ENCODE measurements around the gene SNRNP27.
"Not testable (repeated sequence)": the region's sequence is repeated elsewhere in the genome, so short reads cannot be mapped to it uniquely, and the experiment has no call there.

The SNRNP27 gene

GRCh38 chr2:69947325-69947931, 53.7 kb downstream of the SNRNP27 start:
- Mint-ChIP-seq H3K36me3 (ENCODE audit: low read depth) (peaks cover 4% of the 10 kb centered on the region), H3K27ac (no peak overlapping the region), H3K27me3 (ENCODE audit: low read depth) (no peaks in the 10 kb centered on the region), H3K4me1 (no peaks in the 10 kb centered on the region), H3K9me3 (no peaks in the 10 kb centered on the region), H3K4me3 (no peak overlapping the region)
- no peak for TF ChIP-seq CTCF (IDR thresholded peaks at IDR 0.05; ENCODE audit: unreplicated experiment in 3 of 3)

- Mint-ChIP-seq H3K27me3 (ENCODE audit: low read depth) (no peaks in the 10 kb centered on the region), H3K27ac (no peak overlapping the region), H3K9me3 (no peaks in the 10 kb centered on the region), H3K4me3 (no peak overlapping the region), H3K4me1 (no peaks in the 10 kb centered on the region), H3K36me3 (ENCODE audit: low read depth) (peaks cover under 1% of the 10 kb centered on the region)
- TF ChIP-seq CTCF (IDR thresholded peaks at IDR 0.05; ENCODE audit: unreplicated experiment in 3 of 3) = no peak
These were observed 54.5 kb downstream of the SNRNP27 start for GRCh38 chr2:69948032-69948962.

DNA sequence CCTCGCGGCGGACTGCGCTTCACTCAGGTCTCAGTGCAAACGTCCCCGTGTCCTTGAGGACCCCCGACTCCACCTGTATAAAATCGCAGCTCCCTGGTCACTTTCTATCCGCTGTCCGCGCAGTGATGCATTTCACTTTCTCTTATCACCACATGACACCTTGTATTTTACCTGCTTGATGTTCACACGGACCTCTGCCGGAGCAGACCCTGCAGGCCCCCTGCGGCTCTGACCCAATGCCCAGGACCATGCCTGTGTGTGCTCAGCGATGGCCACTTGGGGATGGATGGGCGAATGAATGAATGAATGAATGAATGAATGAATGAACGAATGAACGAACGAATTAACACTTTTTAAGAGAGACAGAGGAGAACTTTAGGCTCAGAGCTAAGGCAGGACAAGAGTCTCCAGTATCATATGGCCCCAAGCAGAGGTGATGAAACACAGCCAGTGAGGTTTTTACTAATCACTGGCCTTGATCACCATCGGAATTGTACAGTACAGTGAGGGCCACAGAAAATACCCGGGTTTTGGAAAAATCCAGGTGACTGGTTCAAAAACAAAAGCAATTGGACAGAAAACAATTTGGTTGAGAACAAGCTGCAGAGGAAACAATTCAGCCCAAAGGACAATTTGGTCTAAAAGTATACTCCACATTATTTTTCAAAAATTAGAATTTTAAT, 55.3 kb downstream of the SNRNP27 start:
- Mint-ChIP-seq H3K9me3 (no peaks in the 10 kb centered on the region), H3K4me3 (no peak overlapping the region), H3K27ac (no peak overlapping the region), H3K4me1 (no peaks in the 10 kb centered on the region), H3K36me3 (ENCODE audit: low read depth) (no peaks in the 10 kb centered on the region), H3K27me3 (ENCODE audit: low read depth) (no peaks in the 10 kb centered on the region)
- TF ChIP-seq CTCF (IDR thresholded peaks at IDR 0.05; ENCODE audit: unreplicated experiment in 3 of 3) = no peak

GRCh38 chr2:69950241-69950640, 56.5 kb downstream of the SNRNP27 start:
- no peaks in the 10 kb centered on the region for H3K36me3 Mint-ChIP-seq (ENCODE audit: low read depth)
- H3K9me3 Mint-ChIP-seq = no peaks in the 10 kb centered on the region
- H3K27me3 Mint-ChIP-seq (ENCODE audit: low read depth) = no peaks in the 10 kb centered on the region
- H3K27ac Mint-ChIP-seq = no peak overlapping the region
- TF ChIP-seq CTCF (IDR thresholded peaks at IDR 0.05; ENCODE audit: unreplicated experiment in 3 of 3) = no peak
- no peak overlapping the region for H3K4me3 Mint-ChIP-seq
- no peaks in the 10 kb centered on the region for H3K4me1 Mint-ChIP-seq

- H3K9me3 Mint-ChIP-seq; H3K27ac Mint-ChIP-seq; H3K36me3 Mint-ChIP-seq (ENCODE audit: low read depth); H3K27me3 Mint-ChIP-seq (ENCODE audit: low read depth); H3K4me1 Mint-ChIP-seq; H3K4me3 Mint-ChIP-seq: not testable (repeated sequence)
These were observed 56.9 kb downstream of the SNRNP27 start for GRCh38 chr2:69950671-69951070.

DNA sequence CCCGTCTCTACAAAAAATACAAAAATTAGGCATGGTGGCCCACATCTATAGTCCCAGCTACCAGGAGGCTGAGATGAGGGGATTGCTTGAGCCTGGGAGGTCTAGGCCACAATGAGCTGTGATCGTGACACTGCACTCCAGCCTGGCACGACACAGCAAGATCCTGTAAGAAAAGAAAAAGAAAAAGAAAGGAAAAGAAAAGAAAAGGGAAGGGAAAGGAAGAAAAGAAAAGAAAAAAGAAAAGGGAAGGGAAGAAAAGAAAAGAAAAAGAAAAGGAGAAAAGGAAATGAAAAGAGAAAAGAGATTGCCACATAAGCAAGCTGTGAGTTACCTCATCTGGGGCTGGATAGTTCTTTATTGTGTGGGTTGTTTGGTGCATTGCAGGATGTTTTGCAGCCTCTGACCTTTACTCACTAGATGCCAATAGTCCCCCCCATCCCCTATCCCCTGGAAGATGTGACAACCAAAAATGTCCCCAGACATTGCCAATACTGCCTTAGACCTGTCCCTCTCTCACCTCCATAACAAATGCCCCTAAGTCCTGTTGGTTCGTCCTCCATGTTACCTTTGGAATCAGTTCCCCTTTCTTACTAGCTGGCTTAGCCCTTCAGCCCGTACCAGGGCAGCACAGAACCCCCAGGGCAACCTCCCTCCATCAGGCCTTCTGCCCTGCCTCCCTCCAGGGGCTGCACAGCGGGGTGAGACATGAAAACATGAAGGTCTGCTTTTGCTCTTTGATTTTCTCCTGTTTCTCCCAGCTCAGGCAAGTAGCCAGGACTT, 58.8 kb downstream of the SNRNP27 start:
- H3K36me3 Mint-ChIP-seq (ENCODE audit: low read depth) = no peaks in the 10 kb centered on the region
- no peaks in the 10 kb centered on the region for H3K4me1 Mint-ChIP-seq
- H3K4me3 Mint-ChIP-seq = no peak overlapping the region
- TF ChIP-seq CTCF (IDR thresholded peaks at IDR 0.05; ENCODE audit: unreplicated experiment in 3 of 3) = no peak
- H3K27me3 Mint-ChIP-seq (ENCODE audit: low read depth) = no peaks in the 10 kb centered on the region
- H3K9me3 Mint-ChIP-seq = no peaks in the 10 kb centered on the region
- no peak overlapping the region for H3K27ac Mint-ChIP-seq
